GM10847 (cell line): ENCODE measurements around the gene LBX1.

Experiments used
- POLR2A ChIP-seq: IDR thresholded peaks from 2 replicates; pipeline ENCODE4 v1.6.1; 2011; ENCODE audit not compliant: insufficient read length; ENCODE audit errors: extremely low read depth

Gene LBX1

DNA sequence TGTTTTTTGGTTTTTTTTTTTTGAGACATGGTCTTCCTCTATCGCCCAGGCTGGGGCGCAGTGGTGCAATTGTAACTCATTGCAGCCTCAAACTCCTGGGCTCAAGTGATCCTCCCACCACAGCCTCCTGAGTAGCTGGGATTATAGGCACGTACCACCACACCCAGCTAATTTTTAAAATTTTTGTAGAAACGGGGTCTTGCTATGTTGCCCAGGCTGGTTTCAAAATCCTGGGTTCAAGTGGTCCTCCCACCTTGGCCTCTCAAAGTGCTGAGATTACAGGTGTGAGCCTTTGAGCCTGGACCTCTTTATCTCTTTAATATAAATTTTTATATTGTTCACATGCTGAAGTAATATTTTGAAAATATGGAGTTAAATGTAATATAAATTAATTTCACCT, 28.2 kb upstream of the LBX1 start:
- no peak for TF ChIP-seq POLR2A

DNA sequence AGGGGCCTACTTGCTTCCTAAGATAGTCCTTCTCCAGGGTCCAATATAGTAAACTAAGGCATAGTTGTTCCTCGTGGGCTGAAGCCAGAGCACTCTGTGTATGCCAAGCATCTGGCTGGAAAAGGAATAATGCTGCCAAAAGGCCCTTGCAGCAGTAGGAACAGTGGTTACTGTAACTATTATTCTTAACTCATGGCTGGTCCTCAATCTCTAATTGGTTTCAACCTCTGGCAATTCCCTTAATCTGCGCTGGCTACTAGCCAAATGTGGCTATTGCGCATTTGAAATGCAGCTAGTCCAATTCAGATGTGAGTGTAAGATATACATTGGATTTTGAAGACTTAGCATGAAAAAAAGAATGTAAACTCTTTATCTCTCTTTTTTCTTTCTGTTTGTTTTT, 27.8 kb upstream of the LBX1 start:
- TF ChIP-seq POLR2A, result no peak

DNA sequence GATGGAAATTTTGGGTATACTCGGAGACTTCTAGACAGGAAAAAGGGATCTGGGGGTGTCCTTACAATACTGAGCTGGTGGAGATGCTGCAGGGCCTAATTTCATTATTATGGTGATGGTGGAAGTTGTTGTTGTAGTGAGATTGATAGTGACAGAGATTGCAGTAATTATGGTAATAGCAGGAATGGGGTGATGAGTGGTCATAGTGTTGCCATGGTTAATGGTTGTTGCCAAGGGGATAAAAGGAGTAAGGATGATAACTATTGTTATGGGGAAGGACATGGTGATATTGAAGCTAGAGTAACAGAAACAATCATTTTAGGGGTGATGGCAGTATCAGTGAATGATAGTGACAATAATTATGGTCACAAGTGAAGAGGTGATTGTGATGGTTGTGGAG, 27.1 kb upstream of the LBX1 start:
- TF ChIP-seq POLR2A, result no peak

DNA sequence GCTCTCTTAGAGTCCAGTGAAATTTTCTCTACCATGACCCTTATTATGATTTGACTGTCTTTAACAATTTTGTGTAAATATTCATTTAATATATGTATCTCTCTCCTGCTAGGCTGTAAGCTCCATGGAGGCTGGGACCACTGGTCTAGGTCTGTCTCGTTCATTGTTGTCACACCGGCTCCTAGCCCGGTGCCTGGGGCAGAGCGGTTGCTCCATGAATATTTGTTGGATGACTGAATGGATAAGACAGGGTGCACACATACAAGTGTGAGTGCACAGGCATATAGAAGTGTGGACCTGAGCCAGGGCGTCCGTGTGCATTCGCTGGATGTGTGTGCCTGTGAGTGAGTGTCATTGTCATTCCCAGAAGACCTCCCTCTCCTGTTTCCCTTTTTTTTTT, 20.9 kb upstream of the LBX1 start:
- no peak for TF ChIP-seq POLR2A

DNA sequence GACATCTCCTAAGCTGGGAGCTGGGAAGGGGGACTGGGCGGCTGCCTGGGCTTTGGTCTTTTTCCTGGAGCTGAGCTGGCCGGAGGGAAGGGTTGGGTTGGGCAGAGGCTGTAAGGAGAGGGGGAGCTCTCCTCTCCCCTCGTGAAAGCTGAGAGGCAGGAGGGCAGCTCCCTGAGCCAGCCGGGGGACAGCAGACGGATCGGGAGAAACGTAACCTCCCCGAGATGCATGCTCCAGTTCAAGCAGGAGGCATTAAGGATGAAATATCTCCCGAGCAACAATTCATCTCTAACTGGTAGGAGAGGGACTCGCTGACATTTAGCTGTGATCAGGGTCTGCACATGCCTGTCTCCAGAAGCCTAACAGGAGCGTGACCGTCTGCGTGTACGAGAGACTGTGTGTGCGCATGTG, 19.9 kb upstream of the LBX1 start:
- no peak for TF ChIP-seq POLR2A

DNA sequence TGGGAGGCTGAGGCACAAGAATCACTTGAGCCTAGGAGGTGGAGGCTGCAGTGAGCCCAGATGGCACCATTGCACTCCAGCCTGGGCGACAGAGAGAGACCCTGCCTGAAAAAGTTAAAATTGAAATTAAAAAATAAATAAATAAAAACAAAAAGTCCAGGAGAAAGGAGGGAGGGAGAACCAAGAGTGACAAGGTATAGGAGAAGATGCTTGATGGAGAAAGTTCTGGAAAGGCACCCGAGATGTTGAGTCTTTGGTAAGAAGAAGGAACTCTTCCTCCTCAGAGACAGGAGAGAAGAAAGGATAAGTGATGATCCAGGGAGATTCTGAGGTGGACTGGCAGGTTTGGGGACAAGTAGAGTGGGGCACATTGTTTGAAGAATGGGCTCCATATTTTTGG, 17.4 kb upstream of the LBX1 start:
- no peak for TF ChIP-seq POLR2A

DNA sequence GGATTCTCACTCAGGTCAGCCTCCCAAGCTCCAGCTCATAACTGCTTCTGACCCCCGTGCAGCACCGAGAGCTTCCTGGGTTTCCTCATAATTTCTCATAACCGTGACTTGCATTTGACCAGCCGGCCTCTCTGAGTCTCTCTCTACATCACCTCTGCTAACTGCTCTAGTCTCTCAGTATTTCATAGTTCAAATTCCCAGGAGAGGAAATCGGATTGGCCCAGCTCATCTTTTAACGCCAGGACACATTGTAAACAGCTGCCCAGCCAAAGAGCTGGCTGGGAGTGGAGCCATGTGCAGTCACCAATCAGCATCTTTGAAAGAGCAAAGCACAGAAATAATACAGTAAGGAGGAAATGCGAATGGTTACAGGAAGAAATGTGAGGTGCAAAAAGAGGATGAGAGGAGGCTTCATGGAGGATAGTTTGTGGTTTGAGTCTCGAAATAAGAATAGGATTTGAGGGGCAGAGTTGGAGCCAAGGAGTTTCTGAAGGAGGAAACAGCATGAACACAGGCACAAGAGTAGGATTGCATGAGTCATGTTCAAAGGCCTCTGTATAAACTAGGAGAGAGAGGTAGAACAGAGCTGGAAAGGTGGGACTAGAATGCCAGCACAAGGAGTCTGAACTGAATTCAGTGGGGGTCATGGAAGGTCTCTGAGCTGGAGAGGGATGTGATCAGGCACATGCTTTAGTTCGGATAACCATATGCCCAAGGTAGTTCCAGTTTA, 15.2 kb upstream of the LBX1 start:
- no peak for TF ChIP-seq POLR2A

DNA sequence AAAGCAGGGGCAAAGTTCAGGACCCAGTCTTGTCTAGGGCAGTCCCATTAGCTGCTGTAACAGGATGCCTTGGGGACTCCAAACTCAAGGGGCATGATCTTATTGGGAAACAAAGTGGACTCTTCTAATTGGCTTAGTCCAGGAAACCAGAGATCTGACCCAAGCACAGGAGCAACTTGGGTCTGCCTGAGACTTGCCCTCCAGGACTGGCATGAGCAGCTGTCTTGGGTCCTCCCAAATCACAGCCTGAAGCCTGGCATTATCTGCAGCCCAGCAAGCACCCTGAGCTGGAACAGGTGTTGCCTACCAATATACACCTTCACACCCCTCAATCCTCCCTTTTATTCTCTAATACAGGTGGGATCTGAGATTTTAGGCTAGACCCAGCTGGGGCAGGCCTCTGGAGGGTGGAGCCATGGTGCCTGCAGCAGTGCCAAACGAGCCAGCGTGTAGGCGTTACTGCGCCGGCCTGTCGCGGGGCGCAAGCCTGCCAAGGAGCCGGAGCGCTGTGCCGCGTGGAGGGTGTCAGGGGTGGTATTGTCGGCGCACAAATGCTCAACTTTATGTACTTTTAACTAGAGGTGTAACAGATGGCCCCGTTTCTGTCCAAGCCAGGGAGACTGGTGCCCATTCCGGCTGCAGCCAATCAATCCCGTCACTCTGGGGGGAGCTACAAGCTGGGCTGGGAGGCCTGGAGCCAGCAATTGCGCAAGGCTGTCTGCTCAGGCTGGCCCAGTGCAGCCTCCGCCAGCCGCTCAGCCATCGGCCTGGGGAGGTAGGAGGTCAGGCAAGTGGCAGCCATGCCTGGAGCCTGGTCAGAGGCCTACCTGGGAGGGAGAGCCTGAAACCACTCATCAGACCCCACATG, 12.8 kb upstream of the LBX1 start:
- no peak for TF ChIP-seq POLR2A

DNA sequence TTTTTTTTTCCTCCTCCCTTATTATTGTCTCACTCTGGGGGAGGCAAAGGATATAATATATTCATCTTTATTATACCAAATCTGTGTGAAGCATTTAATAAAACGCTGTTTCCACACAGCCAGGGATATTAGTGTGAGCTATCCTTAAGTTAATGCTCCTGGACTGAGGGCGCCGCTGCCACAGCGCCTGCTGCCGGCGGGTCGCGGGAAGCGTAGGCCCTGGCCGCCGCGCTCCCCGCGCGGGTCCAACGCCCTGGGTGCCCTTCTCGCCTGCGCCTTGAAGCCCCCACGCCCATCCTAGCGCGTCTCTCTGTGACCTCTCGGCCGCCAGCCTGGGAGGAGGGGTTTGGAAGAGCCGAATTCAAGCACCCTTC, 9.5 kb upstream of the LBX1 start:
- no peak for TF ChIP-seq POLR2A

DNA sequence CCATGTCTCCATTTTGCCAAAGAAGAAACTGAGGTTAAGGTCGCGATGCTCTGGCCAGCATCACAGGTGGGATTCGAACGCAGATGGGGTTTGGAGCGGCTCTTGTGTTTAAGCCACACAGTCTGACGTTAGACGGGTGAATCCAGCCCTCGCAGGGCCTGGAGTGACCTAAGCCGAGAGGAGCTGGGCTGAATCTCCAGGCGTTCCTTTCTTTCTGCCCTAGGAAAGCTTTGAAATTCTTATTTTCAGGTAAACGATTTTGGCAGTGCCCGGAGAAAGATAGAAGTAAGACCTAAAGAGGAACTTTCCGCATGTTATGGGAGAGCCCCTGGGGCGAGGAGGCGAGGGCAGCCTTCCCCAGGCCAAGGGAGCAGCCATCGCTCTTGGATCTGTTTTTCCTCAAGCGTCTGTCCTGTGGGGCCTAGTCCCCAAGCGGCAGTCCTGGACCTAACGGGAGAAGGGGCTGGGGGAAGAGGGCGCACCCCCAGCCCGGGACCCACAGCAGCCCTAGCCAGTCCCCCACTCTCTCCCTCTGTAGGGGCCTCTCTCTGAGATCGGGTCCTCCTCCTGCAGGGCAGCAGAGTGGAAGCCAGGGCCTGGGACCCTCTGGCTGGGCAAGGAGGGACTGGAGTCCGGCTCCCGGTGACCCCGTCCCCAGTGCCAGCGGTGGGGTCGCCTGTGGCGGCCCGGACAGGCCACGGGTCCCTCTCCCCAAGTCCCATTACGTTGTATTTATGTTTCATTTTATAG, 8.9 kb upstream of the LBX1 start:
- TF ChIP-seq POLR2A, result no peak

DNA sequence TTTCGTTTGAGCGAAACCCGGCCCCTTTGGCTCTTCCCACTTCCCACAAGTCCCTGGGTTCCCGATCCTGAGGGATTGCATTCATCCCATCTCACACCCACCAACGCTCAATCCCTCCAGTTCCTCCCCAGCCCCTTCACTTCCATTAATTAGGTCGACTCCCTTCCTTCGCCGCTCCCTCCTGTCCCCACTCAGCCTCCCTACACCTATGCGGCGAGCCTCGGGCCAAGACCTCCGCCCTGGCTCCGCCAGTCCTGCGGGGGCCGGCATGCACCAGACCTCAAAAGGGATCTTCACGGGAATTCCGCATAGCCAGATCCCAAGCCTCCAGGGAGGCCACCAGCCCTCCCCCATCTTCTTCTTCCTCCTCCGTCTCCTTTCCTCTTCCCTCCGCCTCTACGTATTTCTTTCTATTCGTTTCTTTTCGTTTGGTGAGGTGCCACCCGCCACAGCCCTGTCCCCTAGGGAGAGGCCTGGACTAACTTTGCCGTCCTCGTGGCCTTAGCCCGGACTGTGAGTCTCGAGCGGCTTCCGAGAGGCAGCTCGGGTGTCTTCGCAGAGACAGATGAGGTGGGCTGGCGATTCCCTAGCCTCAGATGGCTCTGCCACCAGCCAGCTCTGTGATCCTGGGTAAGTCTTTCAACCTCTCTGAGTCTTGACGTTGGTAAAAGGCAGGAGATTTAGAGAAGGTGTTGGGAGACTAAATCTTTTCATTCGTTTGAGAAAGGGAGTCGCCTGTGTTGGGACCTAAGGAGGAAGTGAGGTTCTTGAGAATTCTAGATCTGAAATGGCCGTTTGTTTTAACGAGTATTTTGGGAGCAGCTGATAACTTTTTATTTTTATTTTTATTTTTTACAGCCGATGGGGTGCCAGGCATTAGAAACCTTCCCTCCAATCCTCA, 8.1 kb upstream of the LBX1 start:
- no peak for TF ChIP-seq POLR2A

DNA sequence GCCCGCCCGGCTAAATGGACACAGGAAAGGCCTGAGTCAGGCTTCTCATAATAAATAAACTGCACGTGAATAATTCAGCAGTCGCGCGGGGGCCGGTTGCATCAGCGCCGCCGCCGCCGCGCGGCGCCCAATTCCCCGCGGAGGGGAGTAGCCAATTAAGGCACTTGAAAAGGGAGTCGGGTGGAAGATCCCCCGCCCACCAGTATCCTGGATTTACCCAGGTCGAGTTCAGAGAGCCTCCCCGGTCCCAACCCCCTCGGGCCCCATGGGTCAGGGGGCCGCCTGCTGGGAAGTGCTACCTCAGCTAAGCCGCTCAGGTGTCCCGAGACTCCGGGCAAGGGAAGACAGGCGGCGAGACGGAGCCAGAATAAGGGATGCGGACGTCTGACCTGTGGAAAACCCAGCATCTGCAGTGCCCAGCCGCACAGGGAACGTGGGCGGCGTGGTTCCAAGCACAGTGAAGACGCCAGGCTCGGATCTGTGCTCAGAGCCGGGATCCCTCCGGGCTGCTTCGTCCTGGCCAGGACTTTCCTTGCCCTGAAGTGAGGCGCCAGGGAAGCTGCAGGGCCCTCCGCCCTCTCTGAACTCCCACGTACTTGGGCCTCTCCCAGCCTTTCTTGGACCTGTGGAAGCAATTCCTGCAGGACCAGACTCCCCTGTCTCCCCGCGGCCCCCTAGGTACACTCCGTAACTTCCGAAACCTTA, 7.3 kb upstream of the LBX1 start:
- TF ChIP-seq POLR2A, result no peak

DNA sequence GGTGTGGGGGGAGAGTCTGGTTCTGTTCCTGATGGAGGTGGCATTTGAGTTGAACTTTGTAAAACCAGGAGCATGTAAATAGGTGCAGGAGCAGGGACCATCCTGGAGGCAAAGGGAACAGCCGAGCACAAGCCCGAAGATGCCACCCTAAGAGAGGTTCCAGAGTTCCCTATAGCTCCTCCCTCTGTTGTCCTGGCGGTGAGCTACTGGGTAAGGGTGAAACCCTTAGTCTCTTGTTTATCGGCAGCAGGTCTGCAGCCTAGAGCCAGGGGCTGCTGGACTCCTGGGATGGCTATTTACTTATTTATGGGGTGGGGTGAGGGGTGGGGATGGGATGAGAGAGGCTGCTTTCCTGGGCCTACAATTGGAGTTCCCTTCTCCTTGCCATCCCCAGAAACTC, 6.5 kb upstream of the LBX1 start:
- no peak for TF ChIP-seq POLR2A

DNA sequence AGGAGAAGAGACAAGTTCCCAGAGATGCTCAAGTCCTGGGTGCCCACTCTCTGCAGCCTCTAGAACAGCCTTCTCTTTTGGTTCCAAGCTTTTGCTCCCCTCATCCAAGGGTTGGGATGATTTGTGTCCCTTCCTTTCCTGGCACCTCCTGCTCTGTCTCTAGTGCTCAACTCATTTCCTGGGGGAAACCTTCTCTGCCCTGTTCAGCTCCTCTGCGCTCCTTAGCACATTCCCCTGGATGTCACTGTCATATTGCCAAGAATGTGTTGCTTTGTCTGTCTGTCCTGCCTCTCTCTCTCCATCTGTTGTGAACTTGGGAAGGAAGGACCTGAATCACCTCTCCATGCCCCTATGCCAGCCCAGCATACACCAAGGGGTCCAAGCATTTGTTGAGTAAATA, 5.1 kb upstream of the LBX1 start:
- TF ChIP-seq POLR2A, result no peak
